H1 (cell line): ENCODE results near the gene CDK5. TPM values are rescaled to one million over a fixed set of nuclear protein-coding genes. Genes with fewer than 3 reads are reported as not detected.

Experiments used
- ASH2L ChIP-seq: fragments of 200-600, 300-600 bp; sonication (generic); IDR thresholded peaks from one replicate; pipeline ENCODE4 v1.7.1; 2017; ENCODE audit warnings: low read length
- polyA plus RNA-seq, 7 experiments: library from polyadenylated mRNA; depleted of rRNA in 3 of 7; stranded (reverse) in 5 of 7; unstranded in 2 of 7; fragments of >200 nt in 5 of 7; fragments of 200-250 nt in 2 of 7; gene quantifications; 1 replicate in 5 of 7; 2 replicates in 1 of 7; 4 replicates in 1 of 7; pipeline versions ENCODE4 v1.2.1 to v1.2.3, GENCODE V29; 2011 to 2013; ENCODE audit warnings: missing spikeins in 2 of 7, mixed read lengths in 2 of 7
- total RNA-seq: library from RNA; stranded (reverse); fragmentation: NEBNext Ultra II Directional; extraction: Animal tissue kit (Norgen Biotek cat#: 25700); gene quantifications from 2 replicates; pipeline ENCODE4 v1.2.1, GENCODE V29; 2021

Gene CDK5
- total and polyA plus RNA-seq, 2 of the 8 experiments (the other 6 are each of a cell fraction or from before 2014, with no cell fraction given) = 22.8 to 37.2 TPM

GRCh38 chr7:151034312-151035025 is 23.2 kb downstream of the CDK5 start (continued):
- TF ChIP-seq ASH2L = no peak
